Endothelial cell of umbilical vein (primary cell): Measurements from ENCODE around the gene EPDR1. TPM values are rescaled to one million over a fixed set of nuclear protein-coding genes. Genes with fewer than 3 reads are reported as not detected.

ENCODE experiments used
- BruUV-seq: library from RNA; stranded (reverse); fragments of 400-500 nt; replicated peaks from 2 replicates; lab custom pipeline; 2021; lab: Mats Ljungman, UMichigan
- CTCF ChIA-PET: fragments of 300-600, 350-600 bp; sonication (Branson Sonifier 250); formaldehyde crosslinking; loops from one replicate; lab custom pipeline; 2021; ENCODE audit warnings: antibody characterized with exemption, inconsistent platforms; lab: Charles Lee
- POLR2A ChIA-PET: fragments of 300-600, 350-600 bp; sonication (Branson Sonifier 250); formaldehyde crosslinking; loops from one replicate; lab custom pipeline; 2021; ENCODE audit warnings: antibody characterized with exemption, inconsistent platforms; lab: Charles Lee
- DNase-seq: peaks from one replicate; pipeline ENCODE4 v3.0.0-alpha.2; 2011; ENCODE audit warnings: low read depth, low spot score
- FAIRE-seq: peaks from 2 replicates; lab custom pipeline; 2011; peaks lifted over from hg19 to GRCh38; lab: Jason Lieb, UNC
- H2AFZ ChIP-seq: 2 replicates; pipeline ENCODE4 v1.6.0; 2012; ENCODE audit warnings: low read depth, low read length, control low read depth, inconsistent platforms
- H3K27ac ChIP-seq: 2 replicates; pipeline ENCODE4 v1.5.1; 2011; ENCODE audit warnings: low read depth, mild to moderate bottlenecking, control low read depth, low read length, moderate library complexity; ENCODE audit not compliant: insufficient read depth
- H3K27me3 ChIP-seq, 2 experiments: 2 replicates each; pipeline versions ENCODE4 v1.6.0 to v1.6.1; 2011; ENCODE audit warnings: low read length in 2 of 2, mixed read lengths in 1 of 2; ENCODE audit not compliant: control insufficient read depth in 2 of 2, insufficient read depth in 2 of 2
- H3K36me3 ChIP-seq, 2 experiments: 2 replicates in 1 of 2; 3 replicates in 1 of 2; pipeline ENCODE4 v1.5.1; 2011; ENCODE audit warnings: low read length in 2 of 2, mild to moderate bottlenecking in 1 of 2, moderate library complexity in 1 of 2; ENCODE audit not compliant: control insufficient read depth in 2 of 2, insufficient read depth in 2 of 2; ENCODE audit errors: extremely low read depth in 1 of 2
- H3K4me1 ChIP-seq: 3 replicates; pipeline ENCODE4 v1.5.1; 2011; ENCODE audit warnings: mild to moderate bottlenecking, low read length; ENCODE audit not compliant: control insufficient read depth, insufficient read depth; ENCODE audit errors: extremely low read depth
- H3K4me2 ChIP-seq: 2 replicates; pipeline ENCODE4 v1.6.1; 2011; ENCODE audit warnings: low read length, control low read depth, mixed read lengths; ENCODE audit not compliant: insufficient read depth
- H3K4me3 ChIP-seq, 3 experiments: fragments of 200-600 bp in 1 of 3; sonication (generic), shearing (Covaris generic) in 1 of 3; replicated peaks in 1 of 3; 2 replicates each; pipeline ENCODE4 v1.5.1; 2011 to 2016; ENCODE audit warnings: control low read depth in 3 of 3, low read length in 3 of 3, mild to moderate bottlenecking in 2 of 3, inconsistent platforms in 1 of 3, low read depth in 1 of 3, moderate library complexity in 1 of 3; ENCODE audit not compliant: insufficient read depth in 1 of 3
- H3K79me2 ChIP-seq: 2 replicates; pipeline ENCODE4 v1.6.0; 2012; ENCODE audit warnings: low read length, inconsistent platforms; ENCODE audit not compliant: control insufficient read depth, insufficient read depth
- H3K9ac ChIP-seq: replicated peaks from 2 replicates; pipeline ENCODE3; 2011; ENCODE audit warnings: low read length, control low read depth; ENCODE audit not compliant: insufficient read depth; ENCODE audit errors: extremely low read depth
- H3K9me1 ChIP-seq: replicated peaks from 3 replicates; pipeline ENCODE4 v1.6.0; 2011; ENCODE audit warnings: mild to moderate bottlenecking, low read length; ENCODE audit not compliant: control insufficient read depth, insufficient read depth; ENCODE audit errors: extremely low read depth
- H3K9me3 ChIP-seq: replicated peaks from 2 replicates; pipeline ENCODE4 v1.5.1; 2012; ENCODE audit warnings: low read length, inconsistent platforms; ENCODE audit not compliant: control insufficient read depth, insufficient read depth
- H4K20me1 ChIP-seq: replicated peaks from 2 replicates; pipeline ENCODE3; 2011; ENCODE audit warnings: mild to moderate bottlenecking, low read length; ENCODE audit not compliant: control insufficient read depth, insufficient read depth; ENCODE audit errors: extremely low read depth
- EZH2 ChIP-seq: IDR thresholded peaks from 2 replicates; pipeline ENCODE4 v1.6.1; 2012; ENCODE audit warnings: borderline replicate concordance, low read depth, mild to moderate bottlenecking, moderate library complexity, low read length, inconsistent platforms; ENCODE audit not compliant: severe bottlenecking
- FOS ChIP-seq: IDR thresholded peaks from 2 replicates; pipeline ENCODE4 v1.6.1; 2011; ENCODE audit warnings: mild to moderate bottlenecking, low read length, moderate library complexity, borderline replicate concordance; ENCODE audit not compliant: insufficient read depth
- GATA2 ChIP-seq: IDR thresholded peaks from 2 replicates; pipeline ENCODE4 v1.7.0; 2011; ENCODE audit warnings: low read depth, mild to moderate bottlenecking, moderate library complexity, mixed read lengths, low read length; ENCODE audit not compliant: insufficient read length, insufficient read depth
- JUN ChIP-seq: IDR thresholded peaks from 2 replicates; pipeline ENCODE4 v1.6.1; 2011; ENCODE audit warnings: borderline replicate concordance, low read depth; ENCODE audit not compliant: insufficient read length, insufficient read depth
- MYC ChIP-seq: IDR thresholded peaks from one replicate; pipeline ENCODE4 v1.6.1; 2011; ENCODE audit warnings: mild to moderate bottlenecking, low read depth, low read length
- POLR2A ChIP-seq: IDR thresholded peaks from 2 replicates; pipeline ENCODE4 v1.6.1; 2012; ENCODE audit warnings: low read depth, mild to moderate bottlenecking, control low read depth, low read length
- POLR2AphosphoS5 ChIP-seq: IDR thresholded peaks from 2 replicates; pipeline ENCODE4 v1.6.1; 2012; ENCODE audit warnings: low read depth, mild to moderate bottlenecking, control low read depth, low read length, moderate library complexity; ENCODE audit not compliant: insufficient read depth
- dilution Hi-C: fragments of 300-500 bp; cut with MboI; formaldehyde crosslinking; loops from one replicate; pipeline ENCODE4 v1.15.0; 2019; ENCODE audit warnings: low sequenced_read_pairs; ENCODE audit not compliant: extremely low pct_ligation_motif_present
- intact Hi-C: fragments of 100-400 bp; cut with micrococcal nuclease; formaldehyde crosslinking; loops from one replicate; pipeline ENCODE4 v1.10.0; 2022
- polyA plus RNA-seq, 4 experiments: library from polyadenylated mRNA; depleted of rRNA in 3 of 4; stranded (reverse) in 3 of 4; unstranded in 1 of 4; fragments of >200 nt; gene quantifications; 2 replicates each; pipeline versions ENCODE4 v1.2.1 to v1.2.3, GENCODE V29; 2011 to 2012; ENCODE audit warnings: missing spikeins in 1 of 4
- total RNA-seq: library from RNA; stranded (reverse); gene quantifications from 2 replicates; pipeline ENCODE4 v1.2.3, GENCODE V29; 2021
- TF ChIP-seq, protein P1 (sequence below): IDR thresholded peaks from 2 replicates; pipeline ENCODE4 v1.6.1; 2011; ENCODE audit not compliant: insufficient read depth, insufficient read length
- TF ChIP-seq, protein P2 (sequence below), 2 donors: IDR thresholded peaks; 1 replicate in 1 of 2; 2 replicates in 1 of 2; pipeline ENCODE4 v1.5.1; 2011; ENCODE audit warnings: low read length in 2 of 2, mild to moderate bottlenecking in 2 of 2, moderate library complexity in 2 of 2, control low read depth in 1 of 2, inconsistent platforms in 1 of 2, low read depth in 1 of 2; ENCODE audit not compliant: insufficient read depth in 1 of 2; ENCODE audit errors: extremely low read depth in 1 of 2

Gene EPDR1
- total and polyA plus RNA-seq, 2 donors (not counting 3 experiments of a cell fraction or from before 2014, with no cell fraction given), result 0.40 to 0.66 TPM

DNA sequence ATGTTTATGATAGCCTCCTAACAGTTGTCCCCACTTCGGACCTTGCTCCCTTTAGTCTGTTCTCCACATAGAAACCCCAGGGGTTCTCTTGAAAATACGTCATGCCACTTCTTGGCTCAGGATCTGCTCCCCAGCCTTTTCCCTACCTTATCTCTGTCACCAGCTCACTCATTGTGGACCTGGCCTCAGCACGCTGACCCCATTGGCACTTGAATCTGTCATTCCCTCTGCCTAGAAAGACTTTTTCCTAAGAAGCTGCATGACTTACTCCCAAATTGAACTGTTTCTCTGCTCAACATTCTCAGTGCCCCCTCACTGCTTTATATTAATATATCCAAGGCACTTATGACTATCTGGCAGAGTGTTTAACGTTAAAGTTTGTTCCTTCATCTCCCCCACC lies 8.4 kb downstream of the EPDR1 start:
- H3K9ac ChIP-seq, result no peak overlapping the region
- no peak overlapping the region for H3K27ac ChIP-seq
- H3K9me3 ChIP-seq, result no peaks in the 10 kb centered on the region
- POLR2A ChIA-PET, result no interaction called here
- H3K4me1 ChIP-seq, result no peaks in the 10 kb centered on the region
- no peak overlapping the region for H2AFZ ChIP-seq
- intact Hi-C loops, result no loop called here
- no peaks in the 10 kb centered on the region for H3K9me1 ChIP-seq
- CTCF ChIA-PET, result interaction anchor here (0.9 kb wide), 1 partner anchor 12 kb away, joined by 3 read pairs; the partner anchor contains the start of gene SFRP4
- H3K27me3 ChIP-seq, result no peaks in the 10 kb centered on the region
- no peak overlapping the region for H3K4me3 ChIP-seq
- dilution Hi-C loops, result no loop called here
- FAIRE-seq (no peak), DNase-seq (no peak)
- TF ChIP-seq EZH2, result no peak
- no peak for TF ChIP-seq MYC
- TF ChIP-seq, protein P1, sequence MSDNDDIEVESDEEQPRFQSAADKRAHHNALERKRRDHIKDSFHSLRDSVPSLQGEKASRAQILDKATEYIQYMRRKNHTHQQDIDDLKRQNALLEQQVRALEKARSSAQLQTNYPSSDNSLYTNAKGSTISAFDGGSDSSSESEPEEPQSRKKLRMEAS, result no peak
- no peak for TF ChIP-seq FOS
- no peak for TF ChIP-seq POLR2AphosphoS5
- no peak for TF ChIP-seq GATA2
- TF ChIP-seq JUN, result no peak
- TF ChIP-seq POLR2A, result no peak
- TF ChIP-seq, protein P2, sequence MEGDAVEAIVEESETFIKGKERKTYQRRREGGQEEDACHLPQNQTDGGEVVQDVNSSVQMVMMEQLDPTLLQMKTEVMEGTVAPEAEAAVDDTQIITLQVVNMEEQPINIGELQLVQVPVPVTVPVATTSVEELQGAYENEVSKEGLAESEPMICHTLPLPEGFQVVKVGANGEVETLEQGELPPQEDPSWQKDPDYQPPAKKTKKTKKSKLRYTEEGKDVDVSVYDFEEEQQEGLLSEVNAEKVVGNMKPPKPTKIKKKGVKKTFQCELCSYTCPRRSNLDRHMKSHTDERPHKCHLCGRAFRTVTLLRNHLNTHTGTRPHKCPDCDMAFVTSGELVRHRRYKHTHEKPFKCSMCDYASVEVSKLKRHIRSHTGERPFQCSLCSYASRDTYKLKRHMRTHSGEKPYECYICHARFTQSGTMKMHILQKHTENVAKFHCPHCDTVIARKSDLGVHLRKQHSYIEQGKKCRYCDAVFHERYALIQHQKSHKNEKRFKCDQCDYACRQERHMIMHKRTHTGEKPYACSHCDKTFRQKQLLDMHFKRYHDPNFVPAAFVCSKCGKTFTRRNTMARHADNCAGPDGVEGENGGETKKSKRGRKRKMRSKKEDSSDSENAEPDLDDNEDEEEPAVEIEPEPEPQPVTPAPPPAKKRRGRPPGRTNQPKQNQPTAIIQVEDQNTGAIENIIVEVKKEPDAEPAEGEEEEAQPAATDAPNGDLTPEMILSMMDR (IDR thresholded peaks at IDR 0.05; ENCODE audit: extremely low read depth in 1 of 2, insufficient read depth in 1 of 2, low read depth in 1 of 2, low read length in 2 of 2), result no peak
- BruUV-seq, result no TSS peak
- no peaks in the 10 kb centered on the region for H3K36me3 ChIP-seq
- no peaks in the 10 kb centered on the region for H3K79me2 ChIP-seq
- H3K4me2 ChIP-seq, result no peak overlapping the region
- H4K20me1 ChIP-seq, result no peaks in the 10 kb centered on the region
